Neuronal stem cell (in vitro differentiated cells): ENCODE results near the gene DET1.

Experiments
- DNase-seq: peaks from one replicate; pipeline ENCODE4 v3.0.0-alpha.2; 2013; ENCODE audit warnings: low spot score
- H2AFZ ChIP-seq: one replicate; pipeline ENCODE4 v1.6.1; 2013; ENCODE audit warnings: mild to moderate bottlenecking, low read length, inconsistent platforms
- H2AK5ac ChIP-seq: 2 replicates; pipeline ENCODE4 v1.6.1; 2013; ENCODE audit warnings: low read depth, mild to moderate bottlenecking, inconsistent platforms, low read length, moderate library complexity, mixed read lengths
- H2BK120ac ChIP-seq: 2 replicates; pipeline ENCODE4 v1.6.1; 2013; ENCODE audit warnings: low read depth, mild to moderate bottlenecking, inconsistent platforms, low read length, moderate library complexity, mixed read lengths
- H2BK12ac ChIP-seq: one replicate; pipeline ENCODE4 v1.6.1; 2013; ENCODE audit warnings: low read length, inconsistent platforms
- H2BK15ac ChIP-seq: 2 replicates; pipeline ENCODE4 v1.6.1; 2013; ENCODE audit warnings: mild to moderate bottlenecking, low read length, inconsistent platforms, mixed read lengths
- H2BK5ac ChIP-seq: one replicate; pipeline ENCODE4 v1.6.1; 2013; ENCODE audit warnings: inconsistent platforms, mild to moderate bottlenecking, low read length, moderate library complexity
- H3K14ac ChIP-seq: one replicate; pipeline ENCODE4 v1.6.1; 2013; ENCODE audit warnings: low read length, inconsistent platforms
- H3K18ac ChIP-seq: 2 replicates; pipeline ENCODE4 v1.6.1; 2013; ENCODE audit warnings: low read length, inconsistent platforms
- H3K23ac ChIP-seq: 2 replicates; pipeline ENCODE4 v1.6.1; 2013; ENCODE audit warnings: low read depth, mild to moderate bottlenecking, mixed read lengths, low read length, inconsistent platforms; ENCODE audit not compliant: poor library complexity
- H3K27ac ChIP-seq: replicated peaks from 3 replicates; pipeline ENCODE4 v1.5.1; 2013; ENCODE audit warnings: low read length, inconsistent platforms
- H3K27me3 ChIP-seq, 3 experiments: 2 replicates each; pipeline ENCODE4 v1.6.1; 2013; ENCODE audit warnings: low read length in 3 of 3, mild to moderate bottlenecking in 2 of 3, inconsistent platforms in 1 of 3, low read depth in 1 of 3, mixed read lengths in 1 of 3, moderate library complexity in 1 of 3; ENCODE audit not compliant: control insufficient read depth in 3 of 3, insufficient read depth in 3 of 3
- H3K36me3 ChIP-seq, 2 donors: replicated peaks in 1 of 2; 2 replicates each; pipeline ENCODE4 v1.6.1; 2013; ENCODE audit warnings: low read length in 2 of 2; ENCODE audit not compliant: control insufficient read depth in 2 of 2, insufficient read depth in 2 of 2
- H3K4ac ChIP-seq: 2 replicates; pipeline ENCODE4 v1.6.1; 2013; ENCODE audit warnings: inconsistent platforms, mild to moderate bottlenecking, low read length, moderate library complexity
- H3K4me1 ChIP-seq, 2 donors: 1 replicate in 1 of 2; 2 replicates in 1 of 2; pipeline ENCODE4 v1.6.1; 2013; ENCODE audit warnings: low read length in 2 of 2, low read depth in 1 of 2; ENCODE audit not compliant: control insufficient read depth in 2 of 2, insufficient read depth in 1 of 2
- H3K4me2 ChIP-seq: one replicate; pipeline ENCODE4 v1.6.1; 2013; ENCODE audit warnings: mild to moderate bottlenecking, low read length, inconsistent platforms; ENCODE audit not compliant: insufficient read depth, poor library complexity, severe bottlenecking
- H3K4me3 ChIP-seq, 2 donors: 2 replicates each; pipeline ENCODE4 v1.5.1; 2013; ENCODE audit warnings: low read length in 2 of 2, mild to moderate bottlenecking in 2 of 2, inconsistent platforms in 1 of 2, moderate library complexity in 1 of 2
- H3K79me1 ChIP-seq: one replicate; pipeline ENCODE4 v1.6.1; 2013; ENCODE audit warnings: low read depth, mild to moderate bottlenecking, inconsistent platforms, low read length, moderate library complexity
- H3K9ac ChIP-seq: one replicate; pipeline ENCODE4 v1.6.1; 2013; ENCODE audit warnings: mild to moderate bottlenecking, low read depth, low read length, inconsistent platforms; ENCODE audit not compliant: poor library complexity
- H3K9me3 ChIP-seq, 2 donors: replicated peaks in 1 of 2; 2 replicates each; pipeline versions ENCODE3 to v1.6.1; 2013; ENCODE audit warnings: low read length in 2 of 2, mild to moderate bottlenecking in 2 of 2, inconsistent platforms in 1 of 2, low read depth in 1 of 2, mixed read lengths in 1 of 2, moderate library complexity in 1 of 2; ENCODE audit not compliant: control insufficient read depth in 2 of 2, insufficient read depth in 1 of 2
- H4K8ac ChIP-seq: one replicate; pipeline ENCODE4 v1.6.1; 2013; ENCODE audit warnings: low read depth, mild to moderate bottlenecking, inconsistent platforms, low read length, moderate library complexity
- H4K91ac ChIP-seq: one replicate; pipeline ENCODE4 v1.6.1; 2013; ENCODE audit warnings: low read length, low read depth, mild to moderate bottlenecking, inconsistent platforms; ENCODE audit not compliant: poor library complexity
- WGBS, 2 donors: extraction: QIAGEN DNeasy Blood & Tissue Kit; methylation state at CpG; one replicate each; pipeline ENCODE4 v1.1.7; 2013; ENCODE audit warnings: missing lambda C conversion rate in 2 of 2, mixed read lengths in 1 of 2; ENCODE audit not compliant: insufficient read length in 2 of 2, insufficient replicate concordance in 1 of 2; ENCODE audit errors: extremely low coverage in 2 of 2; 5-methylcytosine and 5-hydroxymethylcytosine counted together

Gene DET1

DNA sequence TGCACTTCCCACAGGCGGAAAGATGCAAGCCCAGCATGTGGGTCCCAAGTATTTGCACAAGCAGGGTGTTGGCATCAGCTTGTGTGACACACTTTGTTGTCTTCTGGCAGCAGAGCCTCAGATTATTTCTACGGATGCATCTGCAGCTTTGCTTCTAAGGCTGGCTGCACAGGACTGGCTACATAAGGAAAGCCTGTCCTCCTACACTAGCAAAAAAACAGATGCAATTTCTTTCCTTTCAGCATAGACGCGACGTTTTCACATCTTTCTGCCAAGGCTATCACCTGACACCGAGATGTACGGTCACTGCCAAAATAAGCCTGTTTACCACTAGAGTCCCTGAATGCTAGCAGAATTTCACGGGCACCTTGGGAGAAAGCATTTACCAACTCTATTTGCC lies 65.5 kb downstream of the DET1 start:
- Histone ChIP-seq H3K4me3 (no peak overlapping the region), H3K4me1 (peaks cover 17 to 23% of the 10 kb centered on the region in 2 donors), H3K9me3 (no peaks in the 10 kb centered on the region), H3K23ac (no peak overlapping the region), H2BK12ac (no peak overlapping the region), H4K8ac (no peak overlapping the region), H3K18ac (no peak overlapping the region), H3K27ac (no peak overlapping the region), H3K36me3 (peaks cover 5 to 32% of the 10 kb centered on the region in 2 donors), H2AK5ac (no peak overlapping the region), H2BK5ac (no peak overlapping the region), H2AFZ (no peak overlapping the region), H2BK15ac (no peak overlapping the region), H2BK120ac (no peak overlapping the region), H3K14ac (no peak overlapping the region), H3K79me1 (no peaks in the 10 kb centered on the region), H3K9ac (no peak overlapping the region), H4K91ac (no peak overlapping the region), H3K27me3 (no peaks in the 10 kb centered on the region), H3K4me2 (no peak overlapping the region), H3K4ac (no peak overlapping the region)
- no peak for DNase-seq
- WGBS, 2 donors: no CpG with 5 or more reads among the region's 8 CpGs

DNA sequence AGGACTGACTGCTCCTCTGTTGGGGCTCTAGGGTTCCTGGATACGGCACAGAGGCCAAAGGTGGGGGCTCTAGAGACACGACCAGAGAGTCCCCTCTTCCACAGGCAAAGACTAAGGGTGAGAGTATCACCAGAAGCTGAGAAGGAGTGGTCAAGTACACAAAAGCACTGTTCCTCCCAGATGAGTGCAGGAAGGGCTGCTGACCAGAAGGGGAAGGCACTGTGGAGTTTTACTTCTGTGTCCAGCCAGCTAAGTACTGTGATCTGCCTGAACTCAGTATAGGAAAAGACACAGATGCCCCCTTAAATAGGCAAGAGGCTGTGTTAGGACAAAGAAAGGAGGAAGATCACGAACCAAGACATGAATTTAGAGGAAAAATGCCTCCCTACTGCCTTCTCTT lies 67.3 kb downstream of the DET1 start:
- Histone ChIP-seq H3K36me3 (peaks cover 7 to 42% of the 10 kb centered on the region in 2 donors), H2BK120ac (no peak overlapping the region), H3K4me2 (no peak overlapping the region), H4K91ac (no peak overlapping the region), H3K9ac (no peak overlapping the region), H2BK12ac (no peak overlapping the region), H2AK5ac (no peak overlapping the region), H3K23ac (no peak overlapping the region), H3K27ac (no peak overlapping the region), H2AFZ (no peak overlapping the region), H3K9me3 (no peaks in the 10 kb centered on the region), H2BK5ac (no peak overlapping the region), H3K4me3 (no peak overlapping the region), H3K79me1 (no peaks in the 10 kb centered on the region), H4K8ac (no peak overlapping the region), H3K4ac (no peak overlapping the region), H2BK15ac (no peak overlapping the region), H3K4me1 (peaks cover 6 to 13% of the 10 kb centered on the region in 2 donors), H3K27me3 (no peaks in the 10 kb centered on the region), H3K18ac (no peak overlapping the region), H3K14ac (no peak overlapping the region)
- no peak for DNase-seq
- WGBS, 2 donors: no CpG with 5 or more reads among the region's 3 CpGs

DNA sequence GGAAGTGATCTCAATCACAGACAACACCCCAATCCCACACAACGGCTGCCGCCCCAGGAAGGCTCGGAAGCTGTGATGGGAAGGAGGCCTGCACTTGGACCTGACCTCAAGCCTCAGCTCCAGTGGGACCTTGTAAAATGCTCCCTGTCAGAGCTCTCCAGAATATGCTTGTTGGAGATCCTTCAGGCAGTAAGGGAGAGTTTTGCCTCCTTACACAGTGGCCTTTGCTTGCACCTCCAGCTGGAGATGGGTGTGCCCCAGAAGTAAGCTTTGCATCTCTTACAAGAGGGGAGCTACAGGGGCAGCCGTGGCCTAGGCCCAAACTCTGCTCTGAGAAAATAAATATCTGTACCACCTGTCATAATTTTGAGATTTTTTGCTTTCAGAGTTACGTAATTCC lies 68.6 kb downstream of the DET1 start:
- Histone ChIP-seq H3K36me3 (peaks cover 10 to 51% of the 10 kb centered on the region in 2 donors), H3K4me3 (no peak overlapping the region), H3K14ac (no peak overlapping the region), H4K91ac (no peak overlapping the region), H2BK15ac (no peak overlapping the region), H3K4ac (no peak overlapping the region), H3K27me3 (no peaks in the 10 kb centered on the region), H2AFZ (no peak overlapping the region), H2BK12ac (no peak overlapping the region), H2BK5ac (no peak overlapping the region), H3K27ac (no peak overlapping the region), H3K23ac (no peak overlapping the region), H2AK5ac (no peak overlapping the region), H2BK120ac (no peak overlapping the region), H3K79me1 (no peaks in the 10 kb centered on the region), H4K8ac (no peak overlapping the region), H3K4me1 (peaks cover 5 to 7% of the 10 kb centered on the region in 2 donors), H3K4me2 (no peak overlapping the region), H3K18ac (no peak overlapping the region), H3K9me3 (no peaks in the 10 kb centered on the region), H3K9ac (no peak overlapping the region)
- WGBS, 2 donors: no CpG with 5 or more reads among the region's 5 CpGs
- no peak for DNase-seq

DNA sequence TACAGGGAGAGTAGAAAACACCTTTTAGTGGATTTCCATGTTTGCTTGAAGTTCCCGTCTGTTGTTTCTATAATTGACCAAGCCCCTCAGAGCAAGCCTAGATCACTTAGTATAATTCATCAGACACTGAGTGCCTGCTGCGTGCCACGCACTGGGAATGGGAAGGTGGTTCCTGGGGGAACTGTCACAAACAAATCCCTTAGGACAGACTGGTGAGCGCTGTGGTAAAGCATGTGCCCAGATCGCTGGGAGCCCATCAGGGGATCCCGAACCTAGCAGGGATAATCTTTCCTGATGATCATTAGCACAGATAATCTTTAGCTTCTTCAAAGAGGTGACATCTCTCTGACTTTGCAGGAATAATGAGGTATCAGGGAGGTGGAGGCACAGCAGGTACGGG lies 69.4 kb downstream of the DET1 start:
- no peak overlapping the region for H4K8ac ChIP-seq
- no peak overlapping the region for H2BK15ac ChIP-seq
- H3K4me2 ChIP-seq: no peak overlapping the region
- H4K91ac ChIP-seq: no peak overlapping the region
- H3K9ac ChIP-seq: no peak overlapping the region
- no peak overlapping the region for H3K23ac ChIP-seq
- no peak overlapping the region for H3K4me3 ChIP-seq
- no peak overlapping the region for H2BK120ac ChIP-seq
- H3K4ac ChIP-seq: no peak overlapping the region
- no peak overlapping the region for H2BK12ac ChIP-seq
- H2BK5ac ChIP-seq: no peak overlapping the region
- no CpG with 5 or more reads among the region's 7 CpGs for WGBS, 2 donors
- H2AFZ ChIP-seq: no peak overlapping the region
- H3K27ac ChIP-seq: no peak overlapping the region
- peaks cover 12 to 59% of the 10 kb centered on the region in 2 donors for H3K36me3 ChIP-seq
- no peaks in the 10 kb centered on the region for H3K79me1 ChIP-seq
- no peaks in the 10 kb centered on the region for H3K9me3 ChIP-seq
- H3K14ac ChIP-seq: no peak overlapping the region
- H3K4me1 ChIP-seq: peaks cover 0 to 5% of the 10 kb centered on the region in 2 donors
- H3K18ac ChIP-seq: no peak overlapping the region
- H2AK5ac ChIP-seq: no peak overlapping the region
- DNase-seq: no peak
- H3K27me3 ChIP-seq: no peaks in the 10 kb centered on the region
